Spinal cord (tissue), 10 donors: Measurements from ENCODE around the gene CLIP3. TPM values are rescaled to one million over a fixed set of nuclear protein-coding genes. Genes with fewer than 3 reads are reported as not detected.
A peak's percentile ranks its signal among the peaks of the same experiment; 100 is the strongest.
"Not testable (repeated sequence)": the region's sequence is repeated elsewhere in the genome, so short reads cannot be mapped to it uniquely, and the experiment has no call there.

ENCODE experiments used
- DNase-seq, 6 donors: peaks; one replicate each; pipeline versions ENCODE4 v3.0.0 to v3.0.0-alpha.2; 2013 to 2015; ENCODE audit warnings: low spot score in 6 of 6, low read depth in 4 of 6
- H3K27ac ChIP-seq: one replicate; pipeline ENCODE4 v1.5.1; 2013; ENCODE audit warnings: low read depth, low read length, control low read depth
- H3K27me3 ChIP-seq: one replicate; pipeline ENCODE4 v1.6.1; 2013; ENCODE audit warnings: low read length; ENCODE audit not compliant: control insufficient read depth, insufficient read depth
- H3K36me3 ChIP-seq: one replicate; pipeline ENCODE4 v1.6.1; 2013; ENCODE audit warnings: low read length; ENCODE audit not compliant: control insufficient read depth, insufficient read depth
- H3K4me1 ChIP-seq: one replicate; pipeline ENCODE4 v1.6.1; 2013; ENCODE audit warnings: low read length; ENCODE audit not compliant: control insufficient read depth, insufficient read depth
- H3K4me3 ChIP-seq: one replicate; pipeline ENCODE4 v1.5.1; 2013; ENCODE audit warnings: low read depth, low read length, control low read depth
- H3K9me3 ChIP-seq: one replicate; pipeline ENCODE4 v1.6.1; 2013; ENCODE audit warnings: low read length; ENCODE audit not compliant: control insufficient read depth, insufficient read depth
- WGBS: methylation state at CpG from one replicate; pipeline ENCODE4 v1.1.5; 2013; ENCODE audit warnings: missing lambda C conversion rate; ENCODE audit not compliant: insufficient coverage; 5-methylcytosine and 5-hydroxymethylcytosine counted together
- polyA plus RNA-seq, 2 donors: library from polyadenylated mRNA; unstranded; fragments of 120-200 nt; gene quantifications; one replicate each; pipeline ENCODE4 v1.2.1, GENCODE V29; 2013; ENCODE audit not compliant: insufficient read length in 2 of 2
- total RNA-seq, 2 donors: library from RNA; depleted of rRNA in 1 of 2; stranded (reverse); fragments of 120-200 nt in 1 of 2; fragments of >200 nt in 1 of 2; gene quantifications; one replicate each; pipeline versions ENCODE4 v1.2.3 to v1.2.4, GENCODE V29; 2013 to 2014
- donor health status: healthy.

The CLIP3 gene
- total and polyA plus RNA-seq, 4 donors = 25.2 to 331 (median 174) TPM

GRCh38 chr19:36049080-36049698, 16.5 kb upstream of the CLIP3 start:
- Histone ChIP-seq H3K27me3 (no peaks in the 10 kb centered on the region), H3K4me1 (peaks cover 13% of the 10 kb centered on the region), H3K4me3 (no peak overlapping the region), H3K9me3 (no peaks in the 10 kb centered on the region), H3K27ac (no peak overlapping the region), H3K36me3 (peaks cover 4% of the 10 kb centered on the region)
- no peak for DNase-seq
- WGBS = 100% methylated on average over 1 of the region's 4 CpGs

GRCh38 chr19:36047835-36048234, 15.2 kb upstream of the CLIP3 start:
- peaks cover 2% of the 10 kb centered on the region for H3K4me1 ChIP-seq

GRCh38 chr19:36046443-36047050, 13.9 kb upstream of the CLIP3 start:
- no peak for DNase-seq
- no peaks in the 10 kb centered on the region for H3K4me1 ChIP-seq
- H3K9me3 ChIP-seq = no peaks in the 10 kb centered on the region
- H3K27me3 ChIP-seq = no peaks in the 10 kb centered on the region
- H3K36me3 ChIP-seq = peaks cover 4% of the 10 kb centered on the region
- H3K4me3 ChIP-seq = no peak overlapping the region
- 85% methylated on average over 4 of the region's 5 CpGs for WGBS
- no peak overlapping the region for H3K27ac ChIP-seq

More at GRCh38 chr19:36047835-36048234, 15.2 kb upstream of the CLIP3 start:
- DNase-seq = no peak
- H3K9me3 ChIP-seq = no peaks in the 10 kb centered on the region
- H3K27ac ChIP-seq = no peak overlapping the region
- H3K4me3 ChIP-seq = no peak overlapping the region
- no peaks in the 10 kb centered on the region for H3K27me3 ChIP-seq
- H3K36me3 ChIP-seq = peaks cover 4% of the 10 kb centered on the region

GRCh38 chr19:36043952-36044351, 11.3 kb upstream of the CLIP3 start:
- Histone ChIP-seq H3K4me1 (no peaks in the 10 kb centered on the region), H3K36me3 (peaks cover 15% of the 10 kb centered on the region), H3K9me3 (no peaks in the 10 kb centered on the region), H3K4me3 (no peak overlapping the region), H3K27me3 (no peaks in the 10 kb centered on the region), H3K27ac (no peak overlapping the region)
- WGBS = 88% methylated on average over 2 of the region's 2 CpGs
- no peak for DNase-seq

DNA sequence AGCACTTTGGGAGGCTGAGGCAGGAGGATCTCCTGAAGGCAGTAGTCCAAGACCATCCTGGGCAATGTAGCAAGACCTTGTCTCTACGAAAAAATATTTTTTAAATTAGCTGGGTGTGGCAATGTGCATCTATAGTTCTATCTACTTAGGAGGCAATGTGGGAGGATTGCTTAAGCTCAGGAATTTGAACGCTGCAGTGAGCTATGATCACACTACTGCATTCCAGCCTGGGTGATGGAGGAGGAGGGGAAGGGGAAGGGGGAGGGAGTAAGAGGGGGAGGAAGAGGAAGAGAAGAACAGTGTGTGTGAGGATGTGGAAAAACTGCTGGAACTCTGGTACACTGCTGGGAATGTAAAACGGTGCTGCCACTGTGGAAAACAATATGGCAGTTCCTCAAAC, 9.2 kb upstream of the CLIP3 start:
- no peak for DNase-seq
- Histone ChIP-seq H3K4me1 (no peaks in the 10 kb centered on the region), H3K36me3 (peaks cover 30% of the 10 kb centered on the region), H3K27ac (peak overlapping the region; percentile 36), H3K9me3 (no peaks in the 10 kb centered on the region), H3K4me3 (no peak overlapping the region), H3K27me3 (no peaks in the 10 kb centered on the region)
- WGBS = 29% methylated on average over 1 of the region's 3 CpGs

DNA sequence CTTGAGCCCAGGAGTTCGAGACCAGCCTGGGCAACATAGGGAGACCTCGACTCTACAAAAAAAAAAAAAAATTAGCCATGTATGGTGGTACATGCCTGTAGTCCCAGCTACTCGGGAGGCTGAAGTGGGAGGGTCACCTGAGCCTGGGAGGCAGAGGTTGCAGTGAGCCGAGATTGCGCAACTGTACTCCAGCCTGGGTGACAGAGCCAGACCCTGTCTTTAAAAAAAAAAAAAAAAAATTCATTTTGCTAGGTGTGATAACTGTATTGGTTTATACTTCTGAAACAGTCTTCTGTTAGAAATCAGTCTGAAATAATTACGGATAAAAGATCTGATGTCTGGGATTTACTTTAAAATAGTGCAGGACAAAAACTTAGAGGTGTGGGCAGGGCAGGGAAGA, 8.4 kb upstream of the CLIP3 start:
- not testable (repeated sequence) for H3K9me3 ChIP-seq, H3K27me3 ChIP-seq, H3K4me1 ChIP-seq, DNase-seq, H3K4me3 ChIP-seq, H3K27ac ChIP-seq
- 89% methylated on average over 5 of the region's 6 CpGs for WGBS
- H3K36me3 ChIP-seq = peaks cover 30% of the 10 kb centered on the region

DNA sequence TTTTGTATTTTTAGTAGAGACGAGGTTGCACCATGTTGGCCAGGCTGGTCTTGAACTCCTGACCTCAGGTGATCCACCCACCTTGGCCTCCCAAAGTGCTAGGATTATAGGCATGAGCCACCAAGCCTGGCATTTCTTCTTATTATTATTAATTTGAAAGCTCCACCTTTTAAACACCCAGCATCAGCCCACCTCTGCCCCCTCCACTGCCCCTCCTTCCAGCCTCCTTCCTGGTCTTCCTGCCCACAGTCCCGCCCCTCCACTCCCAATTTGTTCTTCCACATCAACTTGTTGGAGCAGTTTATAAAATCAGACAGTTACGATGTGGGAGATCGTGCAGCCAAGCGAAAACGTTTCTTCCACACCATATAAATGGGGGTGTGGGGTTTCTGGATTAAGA, 7.8 kb upstream of the CLIP3 start:
- Histone ChIP-seq H3K27ac (no peak overlapping the region), H3K27me3 (no peaks in the 10 kb centered on the region), H3K36me3 (peaks cover 33% of the 10 kb centered on the region), H3K4me1 (no peaks in the 10 kb centered on the region), H3K9me3 (no peaks in the 10 kb centered on the region), H3K4me3 (no peak overlapping the region)
- no peak for DNase-seq
- 100% methylated on average over 1 of the region's 6 CpGs for WGBS

GRCh38 chr19:36031308-36031707, 1.4 kb downstream of the CLIP3 start:
- Histone ChIP-seq H3K4me3 (peak overlapping the region; percentile 84), H3K36me3 (peaks cover 42% of the 10 kb centered on the region), H3K4me1 (peaks cover 20% of the 10 kb centered on the region), H3K9me3 (no peaks in the 10 kb centered on the region), H3K27me3 (no peaks in the 10 kb centered on the region), H3K27ac (no peak overlapping the region)
- 89% methylated on average over 6 of the region's 6 CpGs for WGBS
- DNase-seq = no peak

DNA sequence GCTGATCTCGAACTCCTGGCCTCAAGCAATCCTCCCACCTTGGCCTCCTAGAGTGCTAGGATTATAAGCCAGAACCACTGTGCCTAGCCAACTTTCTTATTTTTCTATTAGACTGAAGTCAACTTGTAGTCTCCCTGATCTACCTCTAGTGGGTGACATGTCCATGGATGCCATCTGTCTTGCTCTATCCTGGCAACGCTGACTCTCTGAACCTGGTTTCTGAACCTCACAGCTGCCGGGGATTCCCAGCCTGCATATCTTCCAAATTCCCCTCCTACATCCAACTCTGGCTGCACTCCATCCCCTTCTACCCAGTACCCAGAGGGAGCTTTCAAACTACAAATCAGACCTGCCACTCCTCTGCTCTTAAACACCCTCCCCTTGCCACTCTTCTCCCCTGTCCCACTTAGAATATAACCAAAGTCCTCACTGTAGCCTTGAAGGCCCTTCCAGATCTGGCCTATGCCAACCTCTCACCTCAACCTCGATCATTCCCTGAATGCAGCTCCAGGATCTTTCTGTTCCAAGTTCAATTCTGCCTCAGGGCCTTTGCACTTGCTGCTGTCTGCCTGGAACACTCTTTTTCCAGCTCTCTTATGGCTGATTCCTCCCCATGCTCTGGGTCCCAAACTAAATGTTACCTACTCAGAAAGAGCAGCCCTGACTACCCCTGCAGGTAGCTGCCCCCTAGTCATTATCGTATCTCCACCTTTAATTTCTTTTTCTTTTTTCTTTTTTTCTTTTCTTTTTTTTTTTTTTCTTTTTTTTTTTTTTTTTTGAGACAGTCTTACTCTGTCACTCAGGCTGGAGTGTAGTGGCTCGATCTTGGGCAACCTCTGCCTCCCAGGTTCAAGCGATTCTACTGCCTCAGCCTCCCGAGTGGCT, 2.2 kb downstream of the CLIP3 start:
- H3K27ac ChIP-seq = no peak overlapping the region
- 83% methylated on average over 4 of the region's 8 CpGs for WGBS
- no peak for DNase-seq
- peaks cover 20% of the 10 kb centered on the region for H3K4me1 ChIP-seq
- H3K36me3 ChIP-seq = peaks cover 45% of the 10 kb centered on the region
- H3K27me3 ChIP-seq = no peaks in the 10 kb centered on the region
- no peak overlapping the region for H3K4me3 ChIP-seq
- H3K9me3 ChIP-seq = no peaks in the 10 kb centered on the region
